NCI-H526 treated with DMSO at 0.1 percent for 48 hours (cell line): ENCODE results near the gene DDX50.
"Not testable (repeated sequence)": the region's sequence is repeated elsewhere in the genome, so short reads cannot be mapped to it uniquely, and the experiment has no call there.

Source experiments
- DNase-seq: peaks from one replicate; lab custom pipeline; 2025; lab: John Stamatoyannopoulos, UW

Gene DDX50

GRCh38 chr10:68901105-68901927, at the start of gene DDX50:
Gene DDX50 (plus strand): TSS chr10:68901315. CDS start chr10:68901385, 70 bp downstream.
- peak; percentile 91 for DNase-seq

- DNase-seq: no peak
These were observed 44.8 kb upstream of the DDX50 start for GRCh38 chr10:68856352-68856751.

- DNase-seq: no peak
These were observed 44.1 kb upstream of the DDX50 start for GRCh38 chr10:68857005-68857404.

GRCh38 chr10:68861253-68861652, 39.9 kb upstream of the DDX50 start:
- DNase-seq: no peak

- DNase-seq: no peak
These were observed 36.5 kb upstream of the DDX50 start for GRCh38 chr10:68864611-68865010.

GRCh38 chr10:68868173-68868572, 32.9 kb upstream of the DDX50 start:
- not testable (repeated sequence) for DNase-seq

GRCh38 chr10:68869623-68870022, 31.5 kb upstream of the DDX50 start:
- DNase-seq: no peak

GRCh38 chr10:68870061-68870460, 31.1 kb upstream of the DDX50 start:
- no peak for DNase-seq

GRCh38 chr10:68870545-68871104, 30.5 kb upstream of the DDX50 start:
- DNase-seq: no peak

GRCh38 chr10:68871105-68871711, 29.9 kb upstream of the DDX50 start:
- DNase-seq: no peak

GRCh38 chr10:68871731-68872342, 29.3 kb upstream of the DDX50 start:
- peak; percentile 29 for DNase-seq

- no peak for DNase-seq
These were observed 24.6 kb upstream of the DDX50 start for GRCh38 chr10:68876246-68877138.

- no peak for DNase-seq
These were observed 23.5 kb upstream of the DDX50 start for GRCh38 chr10:68877482-68878110.

- DNase-seq: no peak
These were observed 22.6 kb upstream of the DDX50 start for GRCh38 chr10:68878496-68878895.

- no peak for DNase-seq
These were observed 21.5 kb upstream of the DDX50 start for GRCh38 chr10:68879628-68880027.

GRCh38 chr10:68880181-68880580, 20.9 kb upstream of the DDX50 start:
- no peak for DNase-seq

- no peak for DNase-seq
These were observed 6.1 kb upstream of the DDX50 start for GRCh38 chr10:68895041-68895440.

GRCh38 chr10:68897336-68897741, 3.8 kb upstream of the DDX50 start:
- peak; percentile 54 for DNase-seq

- no peak for DNase-seq
These were observed 1.8 kb upstream of the DDX50 start for GRCh38 chr10:68899186-68899745.

GRCh38 chr10:68900427-68901104, 549 bp upstream of the DDX50 start:
- no peak for DNase-seq
